Muscle layer of duodenum (tissue), 2 donors: ENCODE results near the gene SMOC2.

Source experiments
- H3K27ac ChIP-seq: one replicate; pipeline ENCODE4 v1.7.0; 2013; ENCODE audit warnings: mild to moderate bottlenecking, low read length
- H3K27me3 ChIP-seq: one replicate; pipeline ENCODE4 v1.7.0; 2013; ENCODE audit warnings: low read depth, mild to moderate bottlenecking, control low read depth, low read length
- H3K36me3 ChIP-seq, 2 donors: one replicate each; pipeline ENCODE4 v1.7.0; 2013; ENCODE audit warnings: low read length in 2 of 2, control low read depth in 1 of 2, mild to moderate bottlenecking in 1 of 2; ENCODE audit not compliant: insufficient read depth in 2 of 2, control insufficient read depth in 1 of 2
- H3K4me1 ChIP-seq, 2 donors: one replicate each; pipeline ENCODE4 v1.7.0; 2013; ENCODE audit warnings: low read length in 2 of 2, mild to moderate bottlenecking in 2 of 2, control low read depth in 1 of 2, moderate library complexity in 1 of 2; ENCODE audit not compliant: insufficient read depth in 2 of 2, control insufficient read depth in 1 of 2
- H3K4me3 ChIP-seq, 2 donors: one replicate each; pipeline ENCODE4 v1.7.0; 2013; ENCODE audit warnings: low read length in 2 of 2, low read depth in 1 of 2, mild to moderate bottlenecking in 1 of 2
- H3K9me3 ChIP-seq, 2 donors: one replicate each; pipeline ENCODE4 v1.7.0; 2013; ENCODE audit warnings: low read length in 2 of 2, control low read depth in 1 of 2, mild to moderate bottlenecking in 1 of 2; ENCODE audit not compliant: control insufficient read depth in 1 of 2
- donor health status: healthy.

Gene SMOC2

DNA sequence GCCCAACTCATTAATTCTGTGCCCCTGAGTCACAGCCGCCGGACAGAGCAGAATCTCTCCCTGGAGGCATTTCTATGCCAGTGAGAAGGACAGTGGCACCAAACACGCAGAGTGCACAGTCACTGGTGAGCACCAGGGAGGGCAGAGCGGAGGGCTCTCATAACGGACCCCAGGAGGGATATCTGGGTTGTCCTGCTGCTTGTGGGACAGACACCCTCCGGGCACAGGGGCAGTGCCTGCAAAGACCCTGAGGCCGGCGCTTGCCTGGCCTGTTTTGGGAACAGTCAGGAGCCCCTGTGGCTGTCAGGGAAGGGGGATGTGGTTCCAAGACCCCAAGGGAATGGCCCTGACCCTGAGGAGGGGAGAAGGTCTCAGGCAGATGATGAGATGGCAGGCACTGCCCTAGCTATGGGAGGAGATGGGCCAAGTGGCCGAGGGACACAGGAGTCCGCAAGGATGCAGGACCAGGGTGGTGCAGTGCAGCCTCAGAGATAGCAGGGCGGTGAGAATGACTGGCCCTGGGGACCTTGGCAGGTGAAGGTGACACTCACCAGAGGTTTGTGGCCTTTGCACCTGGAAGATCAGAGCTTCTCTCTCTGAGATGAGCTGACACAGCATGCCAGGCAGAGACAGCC is 270.8 kb downstream of the SMOC2 start:
- Histone ChIP-seq H3K4me3 (no peak overlapping the region), H3K27ac (no peak overlapping the region), H3K27me3 (no peaks in the 10 kb centered on the region), H3K9me3 (no peaks in the 10 kb centered on the region), H3K36me3 (no peaks in the 10 kb centered on the region), H3K4me1 (no peaks in the 10 kb centered on the region)

DNA sequence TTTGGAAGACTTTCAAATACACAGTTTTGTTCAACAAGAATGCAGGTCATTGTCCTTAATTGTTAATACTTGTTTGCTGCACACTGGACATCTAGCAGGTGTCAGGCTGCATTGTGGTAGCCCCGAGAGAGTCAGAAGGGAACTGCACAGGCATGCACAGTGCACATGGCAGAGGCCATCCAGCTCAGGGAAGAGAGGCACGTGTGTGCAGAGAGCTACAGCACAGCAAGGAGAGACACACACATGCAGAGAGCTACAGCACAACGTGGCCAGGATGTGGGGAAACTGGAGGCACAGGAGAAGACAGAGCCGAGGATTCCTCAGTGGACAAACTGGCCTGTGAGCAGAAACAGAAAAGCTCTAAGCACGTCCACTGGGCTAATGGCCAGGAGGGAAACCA is 272.0 kb downstream of the SMOC2 start:
- no peak overlapping the region for H3K4me3 ChIP-seq
- no peaks in the 10 kb centered on the region for H3K9me3 ChIP-seq
- no peaks in the 10 kb centered on the region for H3K27me3 ChIP-seq
- no peak overlapping the region for H3K27ac ChIP-seq
- H3K36me3 ChIP-seq, result no peaks in the 10 kb centered on the region
- H3K4me1 ChIP-seq, result no peaks in the 10 kb centered on the region

- Histone ChIP-seq H3K4me1 (no peaks in the 10 kb centered on the region), H3K4me3 (no peak overlapping the region), H3K9me3 (no peaks in the 10 kb centered on the region), H3K36me3 (no peaks in the 10 kb centered on the region), H3K27me3 (no peaks in the 10 kb centered on the region), H3K27ac (no peak overlapping the region)
Observed at GRCh38 chr6:168713839-168714238, 272.9 kb downstream of the SMOC2 start.

DNA sequence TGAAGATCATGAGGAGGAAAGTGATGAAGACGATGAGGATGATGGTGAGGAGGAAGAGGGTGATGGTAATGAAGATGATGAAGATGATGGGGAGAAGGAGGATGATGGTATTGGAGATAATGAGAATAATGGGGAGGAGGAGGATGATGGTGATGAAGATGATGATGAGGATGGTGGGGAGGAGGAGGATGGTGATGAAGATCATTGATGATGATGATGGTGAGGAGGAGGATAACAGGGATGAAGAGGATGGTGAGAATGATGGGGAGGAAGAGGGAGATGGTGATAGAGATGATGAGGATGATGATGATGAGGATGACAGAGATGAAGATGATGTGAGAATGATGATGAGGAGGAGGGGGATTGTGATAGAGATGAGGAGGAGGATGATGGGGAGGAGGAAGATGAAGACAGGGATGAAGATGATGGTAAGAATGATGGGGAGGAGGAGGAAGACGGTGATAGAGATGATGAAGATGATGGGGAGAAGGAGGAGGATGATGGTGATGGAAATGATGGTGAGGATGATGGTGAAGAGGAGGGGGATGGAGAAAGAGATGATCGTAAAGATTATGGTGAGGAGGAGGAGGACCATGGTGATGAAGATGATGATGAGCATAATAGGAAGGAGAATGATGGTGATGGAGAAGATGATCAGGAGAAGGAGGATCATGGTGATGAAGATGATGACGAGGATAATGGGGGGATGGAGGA is 273.7 kb downstream of the SMOC2 start:
- Histone ChIP-seq H3K27me3 (no peaks in the 10 kb centered on the region), H3K4me1 (no peaks in the 10 kb centered on the region), H3K9me3 (no peaks in the 10 kb centered on the region), H3K4me3 (no peak overlapping the region), H3K36me3 (no peaks in the 10 kb centered on the region), H3K27ac (no peak overlapping the region)

DNA sequence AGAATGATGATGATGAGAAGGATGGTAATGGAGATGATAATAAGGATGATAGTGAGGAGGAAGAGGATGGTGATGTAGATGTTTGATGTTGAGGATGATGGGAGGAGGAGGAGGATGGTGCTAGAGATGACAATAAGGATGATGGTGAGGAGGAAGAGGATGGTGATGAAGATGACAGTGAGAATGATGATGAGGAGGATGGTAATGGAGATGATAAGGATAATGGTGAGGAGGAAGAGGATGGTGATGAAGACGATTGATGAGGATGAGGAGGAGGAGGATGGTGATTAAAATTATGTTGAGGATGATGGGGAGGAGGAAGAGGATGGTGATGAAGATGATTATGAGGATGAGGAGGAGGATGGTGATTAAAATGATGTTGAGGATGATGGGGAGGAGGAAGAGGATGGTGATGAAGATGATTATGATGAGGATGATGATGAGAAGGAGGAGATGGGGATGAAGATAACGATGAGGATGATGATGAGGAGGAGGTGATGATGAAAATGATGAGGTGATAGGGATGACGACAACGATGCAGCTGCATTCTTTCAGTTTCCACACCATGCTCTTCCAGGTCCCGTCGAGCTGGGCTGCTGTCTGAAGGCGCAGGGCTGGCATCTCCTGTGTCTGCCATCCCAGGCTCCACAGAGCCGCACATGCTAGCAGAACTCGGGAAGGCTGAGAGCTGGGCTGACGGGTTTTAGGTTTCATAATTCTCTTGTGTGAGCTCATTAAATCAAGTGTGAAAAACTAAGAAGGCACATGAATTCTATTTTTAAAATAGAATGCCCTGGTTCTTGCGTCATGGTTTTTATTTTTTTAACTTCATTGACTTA is 274.9 kb downstream of the SMOC2 start:
- H3K4me1 ChIP-seq, result no peaks in the 10 kb centered on the region
- no peaks in the 10 kb centered on the region for H3K9me3 ChIP-seq
- H3K36me3 ChIP-seq, result no peaks in the 10 kb centered on the region
- no peaks in the 10 kb centered on the region for H3K27me3 ChIP-seq
- H3K4me3 ChIP-seq, result no peak overlapping the region
- no peak overlapping the region for H3K27ac ChIP-seq

DNA sequence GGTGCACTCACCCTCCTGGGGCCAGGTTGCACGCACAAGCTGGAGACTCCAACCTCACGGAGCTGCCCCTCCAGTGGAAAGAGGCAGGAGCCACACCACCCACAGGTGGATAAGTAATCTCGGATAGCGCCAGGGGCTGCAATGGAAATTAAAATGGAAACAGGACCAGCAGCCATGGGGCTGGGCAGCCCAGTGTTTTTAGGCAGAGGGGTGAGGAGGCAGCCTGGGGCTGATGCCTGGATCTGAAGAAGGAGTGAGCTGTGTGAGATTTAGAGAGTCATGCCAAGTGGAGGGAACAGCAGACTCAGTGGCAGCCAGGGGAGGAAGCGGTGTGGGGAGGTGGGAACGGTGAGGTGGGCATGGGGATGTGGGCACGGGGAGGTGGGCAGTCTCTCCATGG is 275.6 kb downstream of the SMOC2 start:
- H3K27me3 ChIP-seq, result no peaks in the 10 kb centered on the region
- no peaks in the 10 kb centered on the region for H3K4me1 ChIP-seq
- no peak overlapping the region for H3K27ac ChIP-seq
- H3K9me3 ChIP-seq, result no peaks in the 10 kb centered on the region
- H3K36me3 ChIP-seq, result no peaks in the 10 kb centered on the region
- H3K4me3 ChIP-seq, result no peak overlapping the region

DNA sequence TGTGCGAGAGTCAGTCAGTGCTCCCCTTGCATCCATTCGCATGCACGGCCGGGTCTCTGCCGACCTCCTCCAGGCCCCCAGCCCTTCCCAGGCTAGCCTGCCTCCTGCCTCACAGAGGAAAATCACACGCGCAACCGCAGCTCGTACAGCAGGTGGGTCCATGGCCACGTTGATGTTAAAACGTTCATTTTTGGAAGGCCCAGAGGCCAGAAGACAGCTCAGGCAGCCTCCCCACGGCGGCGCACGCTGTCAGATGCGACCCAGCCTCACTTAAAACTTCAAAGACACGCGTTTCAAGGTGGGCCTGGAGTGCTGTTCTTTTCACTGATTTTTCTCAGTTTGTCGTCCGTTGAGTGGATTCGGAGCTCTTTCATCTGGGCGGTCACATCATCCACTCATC is 276.5 kb downstream of the SMOC2 start:
- H3K36me3 ChIP-seq, result no peaks in the 10 kb centered on the region
- no peaks in the 10 kb centered on the region for H3K27me3 ChIP-seq
- H3K9me3 ChIP-seq, result no peaks in the 10 kb centered on the region
- no peaks in the 10 kb centered on the region for H3K4me1 ChIP-seq
- H3K27ac ChIP-seq, result no peak overlapping the region
- no peak overlapping the region for H3K4me3 ChIP-seq
